Calu3 (cell line): ENCODE measurements around the gene CEP43. TPM values are rescaled to one million over a fixed set of nuclear protein-coding genes. Genes with fewer than 3 reads are reported as not detected.
A peak's percentile ranks its signal among the peaks of the same experiment; 100 is the strongest.

ENCODE experiments used
- BruUV-seq: library from RNA; stranded (reverse); fragments of 400-500 nt; replicated peaks from 2 replicates; lab custom pipeline; 2021; lab: Mats Ljungman, UMichigan
- CTCF ChIA-PET: fragments of 300-600 bp; sonication (Branson Sonifier 250); formaldehyde crosslinking; loops from one replicate; lab custom pipeline; 2022; ENCODE audit warnings: antibody characterized with exemption; lab: Charles Lee
- DNase-seq: peaks from one replicate; pipeline ENCODE4 v3.0.0; 2022
- H3K27ac Mint-ChIP-seq: one replicate; pipeline ENCODE4 v1.8.0; 2022; ENCODE audit warnings: mixed read lengths; ENCODE audit not compliant: unreplicated experiment
- H3K27me3 Mint-ChIP-seq: one replicate; pipeline ENCODE4 v1.8.0; 2022; ENCODE audit warnings: mixed read lengths; ENCODE audit not compliant: unreplicated experiment
- H3K36me3 Mint-ChIP-seq: one replicate; pipeline ENCODE4 v1.8.0; 2022; ENCODE audit warnings: mild to moderate bottlenecking, moderate library complexity, mixed read lengths; ENCODE audit not compliant: insufficient read depth, unreplicated experiment
- H3K4me1 Mint-ChIP-seq: one replicate; pipeline ENCODE4 v1.8.0; 2022; ENCODE audit warnings: mild to moderate bottlenecking, low read depth, mixed read lengths; ENCODE audit not compliant: unreplicated experiment
- H3K4me3 Mint-ChIP-seq: one replicate; pipeline ENCODE4 v1.8.0; 2022; ENCODE audit warnings: mild to moderate bottlenecking, low read depth, moderate library complexity, mixed read lengths; ENCODE audit not compliant: unreplicated experiment
- H3K9me3 Mint-ChIP-seq: one replicate; pipeline ENCODE4 v1.8.0; 2022; ENCODE audit warnings: low read depth, mixed read lengths; ENCODE audit not compliant: unreplicated experiment
- intact Hi-C: fragments of 100-400 bp; cut with micrococcal nuclease; formaldehyde crosslinking; loops from one replicate; pipeline ENCODE4 v1.10.0; 2022; ENCODE audit not compliant: unreplicated experiment
- total RNA-seq: library from RNA; stranded (reverse); gene quantifications from 2 replicates; pipeline ENCODE4 v1.2.3, GENCODE V29; 2022
- TF ChIP-seq, protein P1 (sequence below): fragments of 200-600 bp; IDR thresholded peaks from one replicate; pipeline ENCODE4 v1.8.0; 2022; ENCODE audit warnings: antibody characterized with exemption; ENCODE audit not compliant: unreplicated experiment

CEP43 gene
- total RNA-seq, 1 experiment from 2014 or later: 34.9 TPM

DNA sequence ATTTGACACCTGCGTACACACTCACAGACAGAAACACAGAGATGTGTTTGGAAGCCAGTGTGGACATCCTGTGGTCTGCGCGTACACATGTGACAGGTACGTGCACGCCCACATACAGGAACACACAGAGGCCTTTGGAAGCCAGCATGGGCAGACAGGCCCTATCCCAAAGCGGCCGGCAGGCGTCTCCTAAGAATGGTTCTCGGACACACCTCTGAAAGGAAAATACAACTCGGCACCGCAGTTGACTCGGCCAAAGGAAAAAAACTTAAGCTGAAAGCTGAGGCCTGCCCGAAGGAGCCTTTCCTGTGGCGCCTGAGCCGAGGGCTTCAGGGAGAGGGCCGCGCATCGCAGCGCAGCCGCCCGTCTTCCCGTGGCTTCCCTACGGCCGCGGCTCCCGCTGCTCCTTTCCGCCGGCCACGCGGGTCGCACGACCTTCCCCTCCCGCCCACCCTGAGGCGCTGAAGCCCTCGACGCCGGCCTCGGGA, 1.4 kb upstream of the CEP43 start:
- H3K4me3 Mint-ChIP-seq: peak overlapping the region; percentile 67

DNA sequence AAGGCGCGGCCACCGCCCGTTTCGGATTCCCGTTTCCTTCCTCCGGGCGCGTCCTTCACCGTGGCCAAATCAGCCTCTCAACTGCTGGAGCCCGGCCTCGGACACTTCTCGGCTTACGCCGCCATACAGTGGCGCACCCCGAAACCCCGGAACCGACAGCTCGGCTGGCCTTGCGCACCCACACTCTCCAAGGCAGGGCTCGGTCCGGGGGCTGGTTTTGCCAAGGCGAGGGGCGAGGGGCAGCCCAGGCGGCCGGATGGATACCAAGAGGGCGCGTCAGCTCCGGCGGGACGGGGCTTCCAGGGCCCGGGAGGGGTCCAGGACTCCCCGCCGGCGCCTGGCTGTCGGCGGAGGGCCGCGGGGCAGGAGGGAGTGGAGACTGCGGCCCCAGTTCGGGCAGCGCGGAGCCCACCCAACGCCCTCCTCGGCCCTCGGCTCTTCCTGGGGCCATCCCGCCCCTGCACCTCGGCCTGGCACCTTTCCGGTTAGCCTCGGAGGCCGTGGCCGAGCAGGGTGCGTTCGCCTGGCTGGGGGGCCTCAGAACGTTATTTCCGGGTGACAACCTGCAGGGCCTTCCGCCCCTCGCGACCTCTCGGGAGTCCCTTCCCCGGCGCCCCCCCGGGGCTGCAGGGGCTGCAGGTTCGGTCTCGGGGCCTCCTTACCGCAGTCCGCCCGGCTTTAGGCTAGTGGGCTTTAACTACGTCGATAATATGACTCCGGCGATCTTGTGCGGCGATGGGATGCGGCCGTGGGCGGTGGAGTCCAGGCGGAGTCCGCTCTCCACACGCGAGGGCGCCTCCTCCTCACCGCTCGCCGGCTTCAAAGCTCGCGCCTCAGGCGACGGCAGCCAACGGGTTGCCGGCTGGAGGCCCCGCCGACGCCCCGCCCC, 697 bp upstream of the CEP43 start:
- no peaks in the 10 kb centered on the region for H3K9me3 Mint-ChIP-seq

More for the DNA sequence above, 1.4 kb upstream of the CEP43 start:
- DNase-seq: peak; percentile 75
- intact Hi-C loops: loop anchor here (5.0 kb wide), 2 partner anchors 41 to 144 kb away; partner anchors contain the start of gene RNASET2
- TF ChIP-seq, protein P1, sequence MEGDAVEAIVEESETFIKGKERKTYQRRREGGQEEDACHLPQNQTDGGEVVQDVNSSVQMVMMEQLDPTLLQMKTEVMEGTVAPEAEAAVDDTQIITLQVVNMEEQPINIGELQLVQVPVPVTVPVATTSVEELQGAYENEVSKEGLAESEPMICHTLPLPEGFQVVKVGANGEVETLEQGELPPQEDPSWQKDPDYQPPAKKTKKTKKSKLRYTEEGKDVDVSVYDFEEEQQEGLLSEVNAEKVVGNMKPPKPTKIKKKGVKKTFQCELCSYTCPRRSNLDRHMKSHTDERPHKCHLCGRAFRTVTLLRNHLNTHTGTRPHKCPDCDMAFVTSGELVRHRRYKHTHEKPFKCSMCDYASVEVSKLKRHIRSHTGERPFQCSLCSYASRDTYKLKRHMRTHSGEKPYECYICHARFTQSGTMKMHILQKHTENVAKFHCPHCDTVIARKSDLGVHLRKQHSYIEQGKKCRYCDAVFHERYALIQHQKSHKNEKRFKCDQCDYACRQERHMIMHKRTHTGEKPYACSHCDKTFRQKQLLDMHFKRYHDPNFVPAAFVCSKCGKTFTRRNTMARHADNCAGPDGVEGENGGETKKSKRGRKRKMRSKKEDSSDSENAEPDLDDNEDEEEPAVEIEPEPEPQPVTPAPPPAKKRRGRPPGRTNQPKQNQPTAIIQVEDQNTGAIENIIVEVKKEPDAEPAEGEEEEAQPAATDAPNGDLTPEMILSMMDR: peak; percentile 56
- H3K27ac Mint-ChIP-seq: peak overlapping the region; percentile 3
- H3K9me3 Mint-ChIP-seq: no peaks in the 10 kb centered on the region
- peaks cover 41% of the 10 kb centered on the region for H3K36me3 Mint-ChIP-seq
- CTCF ChIA-PET: interaction anchor here (0.7 to 0.9 kb wide), 2 partner anchors 8 to 144 kb away, joined by 3 to 8 read pairs; no protein-coding TSS in a partner anchor
- H3K4me1 Mint-ChIP-seq: peaks cover 29% of the 10 kb centered on the region
- no TSS peak for BruUV-seq
- H3K27me3 Mint-ChIP-seq: no peaks in the 10 kb centered on the region

DNA sequence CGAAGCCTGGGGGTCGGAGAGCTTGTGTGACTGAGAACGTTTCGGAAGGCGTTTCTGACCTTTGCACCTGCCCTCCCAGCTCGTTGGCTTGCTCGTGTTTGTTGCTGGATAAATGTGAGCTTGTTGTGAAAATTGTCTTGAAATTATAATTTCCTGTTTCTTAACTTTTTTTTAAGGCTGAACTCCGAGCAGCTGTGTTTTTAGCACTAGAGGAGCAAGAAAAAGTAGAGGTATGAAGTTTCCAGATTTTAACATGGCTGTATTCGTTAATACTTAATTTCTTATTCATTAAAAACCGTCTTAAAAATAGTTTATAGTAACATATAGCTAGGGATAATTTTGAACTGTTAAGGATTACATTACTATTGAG, 672 bp downstream of the CEP43 start:
- intact Hi-C loops: loop anchor here (5.0 kb wide), 2 partner anchors 43 to 142 kb away; partner anchors contain the start of gene RNASET2
- TF ChIP-seq, protein P1: no peak

More for the DNA sequence above, 697 bp upstream of the CEP43 start:
- no peaks in the 10 kb centered on the region for H3K27me3 Mint-ChIP-seq
- peaks cover 29% of the 10 kb centered on the region for H3K4me1 Mint-ChIP-seq
- TF ChIP-seq, protein P1: no peak
- H3K27ac Mint-ChIP-seq: no peak overlapping the region
- CTCF ChIA-PET: interaction anchor here (0.7 to 2.0 kb wide), 6 partner anchors 9 to 144 kb away, joined by 3 to 9 read pairs (median 4); no protein-coding TSS in a partner anchor
- H3K36me3 Mint-ChIP-seq: peaks cover 41% of the 10 kb centered on the region
- DNase-seq: peak; percentile 23
- BruUV-seq: no TSS peak
- intact Hi-C loops: loop anchor here (5.0 kb wide), 2 partner anchors 41 to 144 kb away; partner anchors contain the start of gene RNASET2
- H3K4me3 Mint-ChIP-seq: peak overlapping the region; percentile 67

DNA sequence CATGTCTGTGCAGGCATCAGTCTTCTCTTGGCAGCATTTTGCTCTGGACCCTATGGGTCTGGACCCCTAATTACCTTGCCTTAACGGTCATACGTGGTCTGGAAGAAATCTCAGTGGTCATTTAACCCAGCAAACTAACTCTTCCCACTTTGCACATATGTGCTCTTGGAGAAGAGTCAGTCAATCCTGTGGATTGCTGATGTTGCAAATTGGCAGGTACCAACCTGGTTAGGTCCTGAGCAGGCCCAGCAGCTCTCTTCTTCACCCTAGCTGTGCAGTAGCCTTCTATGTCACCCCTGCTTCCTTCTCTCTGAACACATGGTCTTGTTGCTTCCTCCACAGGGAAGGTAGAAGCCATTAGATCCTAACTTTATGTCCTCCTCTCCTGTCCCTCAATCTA, 1.6 kb downstream of the CEP43 start:
- H3K27ac Mint-ChIP-seq: peak overlapping the region; percentile 17
- H3K4me1 Mint-ChIP-seq: peaks cover 29% of the 10 kb centered on the region

More for the DNA sequence above, 672 bp downstream of the CEP43 start:
- CTCF ChIA-PET: interaction anchor here (1.0 to 2.0 kb wide), 3 partner anchors 16 to 142 kb away, joined by 3 to 9 read pairs (median 4); no protein-coding TSS in a partner anchor
- H3K36me3 Mint-ChIP-seq: peaks cover 41% of the 10 kb centered on the region
- BruUV-seq: no TSS peak
- H3K9me3 Mint-ChIP-seq: no peaks in the 10 kb centered on the region
- H3K27ac Mint-ChIP-seq: peak overlapping the region; percentile 71
- H3K4me1 Mint-ChIP-seq: peaks cover 29% of the 10 kb centered on the region
- no peaks in the 10 kb centered on the region for H3K27me3 Mint-ChIP-seq
- no peak for DNase-seq
- H3K4me3 Mint-ChIP-seq: peak overlapping the region; percentile 67

More for the DNA sequence above, 1.6 kb downstream of the CEP43 start:
- Mint-ChIP-seq H3K27me3 (no peaks in the 10 kb centered on the region), H3K9me3 (no peaks in the 10 kb centered on the region), H3K4me3 (peak overlapping the region; percentile 67), H3K36me3 (peaks cover 41% of the 10 kb centered on the region)
- TF ChIP-seq, protein P1: no peak
- CTCF ChIA-PET: interaction anchor here (0.7 to 2.0 kb wide), 2 partner anchors 141 to 188 kb away, joined by 3 to 9 read pairs; no protein-coding TSS in a partner anchor
- intact Hi-C loops: no loop called here
- no peak for DNase-seq
- BruUV-seq: no TSS peak
